SK-N-MC (cell line): ENCODE data around the gene PDCD10.

Experiments used
- EZH2 ChIP-seq: fragments of 200-600 bp; sonication (generic); IDR thresholded peaks from one replicate; pipeline ENCODE4 v1.6.1; 2017; ENCODE audit warnings: antibody characterized with exemption
- FOXP2 ChIP-seq: optimal IDR thresholded peaks from 2 replicates; pipeline ENCODE3; 2011; ENCODE audit warnings: mild to moderate bottlenecking, moderate library complexity; ENCODE audit not compliant: insufficient read depth; ENCODE audit errors: extremely low read length, control extremely low read depth
- POLR2AphosphoS5 ChIP-seq: IDR thresholded peaks from 2 replicates; pipeline ENCODE4 v1.6.1; 2012; ENCODE audit warnings: mild to moderate bottlenecking, low read depth, low read length, borderline replicate concordance

DNA sequence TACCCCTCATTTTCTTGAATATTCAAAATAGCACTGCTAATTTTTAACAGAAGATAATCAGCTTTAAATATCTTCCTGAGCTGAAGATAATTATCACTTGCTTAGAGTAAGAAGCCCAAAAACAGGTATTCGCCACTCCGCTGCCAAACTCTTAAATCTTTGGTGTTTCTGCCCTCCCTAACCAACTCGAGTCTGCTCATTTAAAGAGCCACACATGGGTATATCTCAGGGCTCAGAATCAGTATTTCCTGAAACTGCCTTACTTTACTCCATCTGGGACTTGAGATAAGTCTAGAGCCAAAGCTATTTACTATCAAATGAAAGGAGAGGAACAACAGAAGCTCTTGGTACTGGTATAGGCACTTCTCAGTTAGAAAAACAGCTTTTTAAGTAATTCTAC lies 10.8 kb downstream of the PDCD10 start:
- TF ChIP-seq EZH2 (no peak), POLR2AphosphoS5 (no peak), FOXP2 (no peak)
